Islet of Langerhans (tissue), 1 donor: ENCODE data around the gene MVD.

Experiments
- FAIRE-seq: peaks from one replicate; lab custom pipeline; 2011; peaks lifted over from hg19 to GRCh38; lab: Jason Lieb, UNC

Gene MVD, protein sequence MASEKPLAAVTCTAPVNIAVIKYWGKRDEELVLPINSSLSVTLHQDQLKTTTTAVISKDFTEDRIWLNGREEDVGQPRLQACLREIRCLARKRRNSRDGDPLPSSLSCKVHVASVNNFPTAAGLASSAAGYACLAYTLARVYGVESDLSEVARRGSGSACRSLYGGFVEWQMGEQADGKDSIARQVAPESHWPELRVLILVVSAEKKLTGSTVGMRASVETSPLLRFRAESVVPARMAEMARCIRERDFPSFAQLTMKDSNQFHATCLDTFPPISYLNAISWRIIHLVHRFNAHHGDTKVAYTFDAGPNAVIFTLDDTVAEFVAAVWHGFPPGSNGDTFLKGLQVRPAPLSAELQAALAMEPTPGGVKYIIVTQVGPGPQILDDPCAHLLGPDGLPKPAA

GRCh38 chr16:88662843-88663606 is at the start of gene MVD:
MVD (minus strand) TSS chr16:88663091; CDS start chr16:88663080, 11 bp downstream.
- no peak for FAIRE-seq

DNA sequence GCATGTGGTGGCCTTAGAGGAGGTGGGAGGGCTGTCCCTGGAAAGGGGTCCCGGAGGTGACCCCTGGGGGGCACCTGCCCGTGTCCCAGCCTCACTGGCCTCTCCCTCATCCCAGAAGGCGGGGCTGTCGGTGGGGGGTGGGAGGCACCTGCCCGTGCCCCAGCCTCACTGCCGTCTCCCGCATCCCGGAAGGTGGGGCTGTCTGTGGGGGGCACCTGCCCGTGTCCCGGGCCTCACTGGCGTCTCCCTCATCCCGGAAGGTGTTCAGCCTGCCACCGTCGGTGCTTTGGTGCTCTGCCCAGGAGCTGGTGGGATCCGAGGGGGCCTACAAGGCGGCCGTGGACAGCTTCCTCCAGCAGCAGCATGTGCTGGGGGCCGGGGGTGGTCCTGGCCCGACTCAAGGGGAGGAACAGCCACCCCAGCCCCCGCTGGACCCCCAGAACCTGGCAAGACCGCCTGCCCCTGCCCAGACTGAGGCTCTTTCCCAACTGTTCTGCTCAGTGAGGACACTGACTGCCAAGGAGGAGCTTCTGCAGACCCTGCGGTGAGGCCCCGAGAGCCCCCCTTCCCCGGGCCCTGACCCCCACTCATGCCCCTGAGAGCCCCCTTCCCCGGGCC is 49.6 kb upstream of the MVD start:
- FAIRE-seq: no peak

- FAIRE-seq: no peak
These were observed 49.0 kb upstream of the MVD start for GRCh38 chr16:88711750-88712340.

DNA sequence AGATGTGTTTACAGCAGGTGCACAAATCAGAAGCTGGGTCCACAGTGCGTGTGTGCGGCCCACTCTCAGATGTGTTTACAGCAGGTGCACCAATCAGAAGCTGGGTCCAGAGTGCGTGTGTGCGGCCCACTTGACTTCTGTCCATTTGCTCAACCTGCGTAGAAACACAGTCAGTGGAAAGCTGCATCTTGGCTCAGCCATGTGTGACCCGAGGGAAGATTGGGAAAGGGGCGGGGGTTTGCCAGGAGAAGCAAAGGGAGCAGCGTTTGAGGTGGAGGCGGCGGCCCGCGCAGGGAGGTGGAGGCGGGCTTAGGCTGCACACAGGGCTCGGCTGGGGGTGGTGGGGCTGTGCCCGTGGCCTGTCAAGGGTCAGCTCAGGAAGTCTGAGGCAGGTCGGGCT is 47.7 kb upstream of the MVD start:
- FAIRE-seq: no peak

DNA sequence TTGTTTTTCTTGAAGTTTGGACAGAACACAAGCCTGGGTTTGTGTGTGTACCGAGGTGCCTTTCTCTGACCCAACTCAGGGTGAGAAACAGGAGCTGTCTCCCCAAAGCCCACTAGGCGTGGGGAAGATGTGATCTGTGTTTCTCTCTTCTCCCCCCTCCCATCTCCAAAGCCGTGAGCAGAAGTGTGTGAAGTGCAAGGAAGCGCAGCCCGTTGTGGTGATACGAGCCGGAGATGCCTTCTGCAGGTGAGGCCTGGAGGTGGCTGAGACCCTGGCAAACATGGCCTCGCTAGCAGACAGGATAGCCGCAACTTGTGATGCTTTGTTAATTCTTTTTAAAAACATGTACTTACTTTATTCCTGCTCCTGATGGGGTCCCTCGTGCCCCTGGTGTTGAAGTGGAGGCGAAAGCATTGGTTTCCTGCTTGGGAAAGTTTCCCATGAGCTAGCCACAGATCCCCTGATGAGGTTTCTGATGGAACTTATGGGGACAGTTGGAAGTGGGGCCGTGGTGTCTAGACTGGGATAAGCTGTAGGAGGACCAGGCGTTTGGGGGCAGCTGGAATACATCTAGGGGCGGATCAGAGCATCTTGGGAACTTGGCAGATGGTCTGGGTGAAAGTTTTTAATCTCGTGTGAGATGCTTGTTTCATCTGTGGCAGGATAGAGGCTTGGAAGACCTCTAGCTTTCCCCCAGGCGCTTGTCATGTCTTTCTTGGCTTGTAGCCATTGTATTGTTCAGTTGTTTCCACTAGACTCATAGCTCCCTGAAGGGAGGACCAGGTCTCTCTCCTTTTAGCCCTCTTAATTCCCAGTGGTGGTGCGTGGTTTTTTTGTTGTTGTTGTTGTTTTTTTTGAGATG is 44.3 kb upstream of the MVD start:
- no peak for FAIRE-seq

GRCh38 chr16:88706229-88706964 is 43.5 kb upstream of the MVD start, which contains the start of the genes CTU2 and RNF166:
CTU2 (plus strand) TSS chr16:88706503; CDS start chr16:88706531, 28 bp downstream.
RNF166 (minus strand) TSS chr16:88706408; CDS start chr16:88706325, 83 bp downstream.
- no peak for FAIRE-seq

GRCh38 chr16:88705801-88706228 is 42.9 kb upstream of the MVD start:
- FAIRE-seq: no peak

DNA sequence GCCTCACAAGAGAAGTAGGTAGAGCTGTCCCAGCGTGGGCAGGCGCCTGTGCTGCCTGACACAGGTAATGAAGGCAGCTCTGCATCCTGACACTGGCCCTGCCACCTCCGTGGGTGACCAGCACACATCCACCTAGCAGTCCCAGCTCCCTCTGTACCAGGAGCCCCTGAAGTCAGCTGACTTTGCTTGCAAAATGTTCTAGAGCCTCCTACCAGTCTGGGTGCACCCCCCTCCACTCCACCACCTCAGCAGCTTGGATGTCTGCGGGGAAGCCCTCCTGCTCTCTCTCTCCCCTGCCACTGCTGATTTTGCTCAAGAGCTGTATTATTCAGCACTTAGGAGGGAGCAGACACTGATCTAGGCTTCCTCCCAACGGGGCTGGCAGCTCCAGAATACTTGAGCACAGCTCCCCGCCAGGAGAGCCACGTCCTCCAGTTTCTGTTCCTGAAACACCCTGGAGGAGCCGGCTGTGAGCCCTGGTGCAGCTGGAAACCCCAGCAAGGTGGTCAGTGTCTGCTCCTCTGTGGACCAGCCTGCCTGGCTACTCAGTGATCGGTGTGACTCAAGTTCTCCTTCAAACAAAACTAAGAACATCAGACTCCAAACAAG is 42.3 kb upstream of the MVD start:
- no peak for FAIRE-seq

DNA sequence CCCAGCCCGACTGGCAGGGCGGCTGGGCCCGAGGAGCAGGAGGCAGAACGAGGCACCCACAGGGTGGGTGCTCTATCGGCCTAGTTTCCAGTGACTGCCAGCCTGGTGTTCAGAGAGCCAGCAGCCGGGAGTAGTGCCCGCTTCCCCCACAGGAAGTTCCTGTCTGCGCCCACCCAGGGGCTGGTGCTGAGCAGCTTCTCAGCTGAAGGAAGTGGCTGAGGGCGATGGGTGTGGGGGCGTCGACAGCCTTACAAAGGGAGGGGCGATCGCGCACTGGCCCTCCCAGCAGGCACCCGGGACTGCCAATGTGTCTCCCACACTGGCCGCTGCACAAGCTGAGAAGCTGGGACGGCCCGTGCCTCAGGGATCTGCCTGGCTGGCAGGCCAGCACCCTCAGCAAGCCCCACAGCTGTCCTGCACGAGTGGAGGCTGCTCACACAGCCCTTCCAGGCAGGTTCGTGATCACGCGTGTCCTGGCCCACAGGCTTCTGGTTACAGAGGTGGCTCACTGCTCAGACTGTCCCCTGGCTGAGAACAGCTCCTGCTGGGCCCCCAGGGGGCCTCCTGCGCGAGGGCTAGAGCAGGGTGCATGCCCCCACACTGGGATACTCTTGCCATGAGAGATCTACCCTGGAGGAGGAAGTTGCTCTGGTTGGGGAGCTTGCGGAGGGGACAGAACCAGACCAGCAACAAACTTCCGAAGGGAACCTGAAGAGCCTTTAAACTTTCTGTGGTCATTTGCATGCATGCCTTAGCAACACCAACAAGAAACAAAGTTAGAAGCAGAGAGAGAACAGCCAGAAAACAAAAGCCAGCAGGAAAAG is 40.8 kb upstream of the MVD start:
- FAIRE-seq: no peak

DNA sequence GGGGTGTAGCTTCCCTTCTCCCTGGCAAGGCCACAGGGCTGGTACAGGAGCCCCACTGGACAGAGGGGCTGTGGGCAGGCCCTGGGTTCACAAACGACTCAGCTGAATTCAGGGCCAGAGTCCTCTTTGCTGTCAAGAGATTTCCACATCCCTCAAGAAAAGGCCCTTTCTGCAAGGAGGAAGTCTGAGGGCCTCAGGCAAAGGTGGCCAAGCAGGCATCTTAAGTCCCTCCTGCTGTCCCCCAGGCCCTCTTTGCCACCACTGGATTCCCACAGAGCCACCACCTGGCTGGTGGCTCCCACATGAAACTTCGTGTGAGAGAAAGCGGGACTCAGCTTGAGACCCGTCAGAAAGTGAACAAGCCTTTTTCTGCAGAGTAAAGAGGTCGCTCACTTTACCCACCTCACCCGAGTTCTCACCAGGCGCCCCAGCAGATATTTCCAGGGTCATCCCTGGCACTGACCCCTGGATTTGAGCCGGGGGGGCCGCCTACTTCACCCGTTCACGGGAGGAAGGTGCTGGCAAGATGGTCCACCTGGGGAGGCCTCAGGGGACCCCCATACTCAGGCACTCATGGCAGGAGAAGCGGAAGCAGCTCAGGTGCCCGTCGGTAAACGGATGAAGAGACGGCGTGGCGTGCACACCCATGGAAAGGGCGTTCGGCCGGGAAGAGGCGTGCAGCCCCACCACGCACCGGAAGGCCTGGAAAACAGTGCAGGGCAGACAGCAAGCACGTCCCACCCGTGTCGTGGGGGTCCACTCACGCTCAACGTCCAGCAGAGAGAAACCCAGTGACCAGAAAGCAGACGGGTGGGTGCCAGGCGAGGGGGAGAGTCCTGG is 39.7 kb upstream of the MVD start:
- FAIRE-seq: no peak

GRCh38 chr16:88701581-88702370 is 38.9 kb upstream of the MVD start:
- FAIRE-seq: no peak

DNA sequence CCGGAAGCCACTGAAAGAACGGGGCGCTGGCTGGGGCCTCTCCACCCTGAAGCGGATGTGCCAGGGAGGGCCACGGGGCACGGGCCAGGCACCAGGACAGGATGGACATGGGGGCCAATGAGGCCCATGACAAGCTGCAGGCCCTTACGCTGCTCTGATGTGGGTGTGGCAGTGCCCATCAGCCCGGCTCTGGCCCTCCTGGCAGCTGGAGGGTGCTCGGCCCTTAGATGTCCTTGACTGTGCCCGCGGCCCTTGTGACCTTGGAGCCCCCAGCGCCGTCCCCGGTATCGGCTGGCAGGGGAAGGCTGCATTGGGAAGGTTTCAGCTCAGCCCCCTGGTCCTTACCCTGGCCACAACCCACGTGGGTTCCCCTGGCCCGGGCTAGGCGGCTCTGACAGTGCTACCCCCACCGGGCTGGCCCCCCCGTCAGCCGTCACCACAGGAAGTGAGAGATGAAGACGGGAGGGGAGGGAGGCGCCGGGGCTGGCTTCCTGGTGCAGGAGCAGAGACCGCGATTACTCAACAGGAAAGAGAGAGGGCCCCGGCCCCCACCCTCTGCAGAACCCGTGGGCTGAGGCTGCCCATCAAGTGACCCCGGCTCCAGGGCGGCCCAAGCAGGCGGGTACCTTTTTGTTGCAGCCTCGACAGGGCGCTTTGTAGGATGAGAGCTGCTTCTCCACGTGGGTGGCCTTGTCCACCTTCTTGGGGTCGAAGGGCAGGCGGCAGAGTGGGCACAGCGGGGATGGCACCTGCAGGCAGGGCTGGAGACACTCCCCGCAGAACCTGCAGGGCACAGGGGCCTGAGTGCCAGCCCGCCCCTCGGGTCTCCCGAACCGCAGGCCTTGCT is 38.0 kb upstream of the MVD start:
- no peak for FAIRE-seq

GRCh38 chr16:88700322-88700635 is 37.4 kb upstream of the MVD start:
- FAIRE-seq: no peak

DNA sequence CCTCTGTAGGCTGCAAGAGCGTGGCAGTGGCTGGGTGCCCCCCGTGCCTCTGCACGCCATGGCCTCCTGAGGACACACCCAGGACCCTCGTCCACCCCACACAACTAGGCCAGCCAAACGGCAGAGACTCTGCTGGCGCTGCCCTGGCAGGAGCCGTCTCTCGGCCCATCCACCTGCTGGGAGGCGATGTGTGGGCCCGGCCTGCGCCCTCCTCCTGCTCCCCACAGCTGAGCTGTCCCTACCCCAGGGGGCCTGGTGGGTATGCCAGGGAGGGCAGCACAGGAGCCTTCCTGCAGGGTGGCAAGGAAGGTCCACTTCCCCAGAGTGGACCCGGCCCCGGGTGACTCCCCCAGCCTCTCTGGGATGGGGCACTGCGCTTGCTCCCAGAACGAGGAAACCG is 36.3 kb upstream of the MVD start:
- FAIRE-seq: no peak

- FAIRE-seq: no peak
These were observed 35.8 kb upstream of the MVD start for GRCh38 chr16:88698646-88699045.

DNA sequence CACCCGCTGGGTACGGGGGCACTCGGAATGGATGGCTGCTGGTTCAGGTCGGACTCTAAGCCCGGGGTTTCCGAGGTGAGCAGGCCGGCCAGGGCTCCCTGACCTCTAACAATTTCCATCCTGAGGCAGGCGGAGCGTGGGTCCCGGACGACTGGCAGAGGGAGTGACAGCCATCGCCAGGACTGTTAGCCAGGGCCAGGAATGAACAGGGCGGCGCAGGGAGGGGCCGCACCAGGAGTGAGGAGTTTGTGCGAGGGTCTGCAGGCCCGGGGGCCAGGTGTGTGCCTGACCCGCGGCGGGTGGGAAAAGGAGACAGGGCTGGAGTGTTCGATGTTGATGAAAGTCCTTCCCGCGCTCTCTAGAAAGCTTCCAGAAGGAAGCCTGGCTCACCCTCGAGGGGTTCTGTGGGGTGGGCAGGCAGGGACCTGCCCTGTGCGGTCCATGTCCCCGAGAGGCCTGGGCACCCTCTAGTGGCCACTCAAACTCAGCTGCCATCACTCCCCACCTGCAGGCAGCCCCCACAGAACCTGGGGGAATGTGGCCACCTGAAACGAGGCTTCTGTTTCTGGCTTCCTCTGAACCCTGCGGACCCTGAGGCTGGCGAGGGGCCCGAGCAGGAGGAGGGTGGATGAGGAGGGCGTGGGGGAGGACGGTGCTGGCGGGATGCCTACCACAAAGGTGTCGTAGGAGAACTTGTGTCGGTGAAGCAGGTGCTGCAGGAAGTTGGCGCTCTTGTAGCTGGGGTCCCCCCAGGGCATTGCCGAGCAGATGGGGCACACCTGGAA is 35.1 kb upstream of the MVD start:
- no peak for FAIRE-seq
